ENCODE data around the gene IMPA2. TPM values are rescaled to one million over a fixed set of nuclear protein-coding genes. Genes with fewer than 3 reads are reported as not detected.

IMPA2 gene
- total RNA-seq, 1 experiment from 2014 or later = 22.4 TPM

- no peak overlapping the region for H3K4me3 ChIP-seq (ENCODE audit: low read depth, low read length, poor library complexity, severe bottlenecking)
- ChIA-PET POLR2A (ENCODE audit: low non-redundant PET) (no interaction called here), CTCF (no interaction called here)
- intact Hi-C loops (cut with micrococcal nuclease; ENCODE audit: unreplicated experiment) = no loop called here
- TF ChIP-seq EZH2 (IDR thresholded peaks at IDR 0.05; ENCODE audit: borderline replicate concordance, low read depth, low read length, poor library complexity, severe bottlenecking) (no peak), CTCF (conservative IDR thresholded peaks at IDR 0.05; ENCODE audit: low read depth, low read length) (no peak)
- H3K9me3 ChIP-seq (ENCODE audit: low read depth, low read length, poor library complexity, severe bottlenecking) = no peaks in the 10 kb centered on the region
- no TSS peak for BruUV-seq (replicated peaks)
- no peak overlapping the region for H3K27ac ChIP-seq (ENCODE audit: low read depth, low read length, poor library complexity, severe bottlenecking)
- no peaks in the 10 kb centered on the region for H3K36me3 ChIP-seq (ENCODE audit: insufficient read depth, low read length, poor library complexity, severe bottlenecking)
- no peaks in the 10 kb centered on the region for H3K4me1 ChIP-seq (ENCODE audit: insufficient read depth, low read length, poor library complexity, severe bottlenecking)
- no peak for DNase-seq (ENCODE audit: low spot score)
- peaks cover 3% of the 10 kb centered on the region for H3K27me3 ChIP-seq (replicated peaks; ENCODE audit: insufficient read depth, low read depth, low read length, poor library complexity)
Observed at GRCh38 chr18:12053289-12053688, 72.0 kb downstream of the IMPA2 start.

GRCh38 chr18:12056034-12056883 is 75.0 kb downstream of the IMPA2 start:
- Histone ChIP-seq H3K4me3 (ENCODE audit: low read depth, low read length, poor library complexity, severe bottlenecking) (no peak overlapping the region), H3K4me1 (ENCODE audit: insufficient read depth, low read length, poor library complexity, severe bottlenecking) (no peaks in the 10 kb centered on the region), H3K27me3 (replicated peaks; ENCODE audit: insufficient read depth, low read depth, low read length, poor library complexity) (peaks cover 3% of the 10 kb centered on the region), H3K27ac (ENCODE audit: low read depth, low read length, poor library complexity, severe bottlenecking) (no peak overlapping the region), H3K9me3 (ENCODE audit: low read depth, low read length, poor library complexity, severe bottlenecking) (no peaks in the 10 kb centered on the region), H3K36me3 (ENCODE audit: insufficient read depth, low read length, poor library complexity, severe bottlenecking) (no peaks in the 10 kb centered on the region)
- DNase-seq (ENCODE audit: low spot score) = no peak
- intact Hi-C loops (cut with micrococcal nuclease; ENCODE audit: unreplicated experiment) = no loop called here
- no peak for TF ChIP-seq EZH2 (IDR thresholded peaks at IDR 0.05; ENCODE audit: borderline replicate concordance, low read depth, low read length, poor library complexity, severe bottlenecking)
- TF ChIP-seq CTCF (conservative IDR thresholded peaks at IDR 0.05; ENCODE audit: low read depth, low read length) = no peak
- ChIA-PET POLR2A (ENCODE audit: low non-redundant PET) (no interaction called here), CTCF (no interaction called here)
- BruUV-seq (replicated peaks) = no TSS peak

- Histone ChIP-seq H3K4me1 (ENCODE audit: insufficient read depth, low read length, poor library complexity, severe bottlenecking) (no peaks in the 10 kb centered on the region), H3K9me3 (ENCODE audit: low read depth, low read length, poor library complexity, severe bottlenecking) (no peaks in the 10 kb centered on the region), H3K27ac (ENCODE audit: low read depth, low read length, poor library complexity, severe bottlenecking) (no peak overlapping the region), H3K4me3 (ENCODE audit: low read depth, low read length, poor library complexity, severe bottlenecking) (no peak overlapping the region), H3K36me3 (ENCODE audit: insufficient read depth, low read length, poor library complexity, severe bottlenecking) (no peaks in the 10 kb centered on the region), H3K27me3 (replicated peaks; ENCODE audit: insufficient read depth, low read depth, low read length, poor library complexity) (peaks cover 2% of the 10 kb centered on the region)
- no peak for DNase-seq (ENCODE audit: low spot score)
- ChIA-PET CTCF (no interaction called here), POLR2A (ENCODE audit: low non-redundant PET) (no interaction called here)
- TF ChIP-seq CTCF (conservative IDR thresholded peaks at IDR 0.05; ENCODE audit: low read depth, low read length) (no peak), EZH2 (IDR thresholded peaks at IDR 0.05; ENCODE audit: borderline replicate concordance, low read depth, low read length, poor library complexity, severe bottlenecking) (no peak)
- no TSS peak for BruUV-seq (replicated peaks)
- intact Hi-C loops (cut with micrococcal nuclease; ENCODE audit: unreplicated experiment) = no loop called here
Observed at GRCh38 chr18:12056884-12057402, 75.6 kb downstream of the IMPA2 start.

All from A673 (cell line).